Measurements from ENCODE around the gene CTSZ.

DNA sequence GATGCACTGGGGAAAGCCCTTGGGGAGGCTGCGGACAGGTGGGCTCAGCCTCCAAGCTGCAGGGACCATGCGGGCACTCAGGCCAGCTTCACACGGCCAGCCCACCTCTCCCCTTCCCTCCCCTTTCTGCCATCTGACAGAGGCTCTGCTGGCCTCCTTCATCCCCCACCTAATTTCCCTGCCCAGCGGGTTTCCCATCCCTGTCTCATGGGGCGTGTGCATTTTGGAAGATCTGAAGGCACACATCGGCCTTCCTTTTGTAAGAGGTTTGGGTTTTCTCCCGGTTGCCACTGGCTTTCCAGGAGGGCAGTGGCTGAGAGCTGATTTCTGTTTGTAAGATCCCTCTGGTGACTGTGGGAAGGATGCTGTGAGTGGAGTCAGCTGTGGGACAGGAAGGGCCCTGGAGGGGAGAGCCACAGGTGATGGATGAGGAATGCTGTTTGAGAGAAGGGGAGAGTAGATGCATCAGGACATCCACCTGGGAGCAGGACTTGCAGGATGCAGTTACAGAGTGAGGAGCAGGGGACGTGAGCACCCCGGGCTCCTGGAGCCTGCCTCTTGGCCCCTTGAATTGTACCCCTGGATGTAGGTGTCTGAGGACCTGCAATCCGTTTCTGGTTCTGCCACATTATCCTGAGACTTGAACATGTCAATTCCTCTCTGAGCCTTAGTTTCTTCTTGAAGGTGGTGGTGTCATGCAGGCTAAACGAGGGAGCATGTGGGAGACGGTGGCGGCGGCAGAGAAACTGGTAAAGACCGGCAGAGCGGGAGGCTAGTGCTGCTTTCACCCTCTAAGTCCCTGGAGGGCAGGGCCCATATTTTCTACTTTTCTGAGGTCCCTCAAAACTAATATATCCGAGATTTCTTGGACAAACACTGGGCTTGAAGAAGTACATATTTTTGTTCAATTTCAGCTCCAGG, 6.2 kb upstream of the CTSZ start:
- TF ChIP-seq, protein P1, sequence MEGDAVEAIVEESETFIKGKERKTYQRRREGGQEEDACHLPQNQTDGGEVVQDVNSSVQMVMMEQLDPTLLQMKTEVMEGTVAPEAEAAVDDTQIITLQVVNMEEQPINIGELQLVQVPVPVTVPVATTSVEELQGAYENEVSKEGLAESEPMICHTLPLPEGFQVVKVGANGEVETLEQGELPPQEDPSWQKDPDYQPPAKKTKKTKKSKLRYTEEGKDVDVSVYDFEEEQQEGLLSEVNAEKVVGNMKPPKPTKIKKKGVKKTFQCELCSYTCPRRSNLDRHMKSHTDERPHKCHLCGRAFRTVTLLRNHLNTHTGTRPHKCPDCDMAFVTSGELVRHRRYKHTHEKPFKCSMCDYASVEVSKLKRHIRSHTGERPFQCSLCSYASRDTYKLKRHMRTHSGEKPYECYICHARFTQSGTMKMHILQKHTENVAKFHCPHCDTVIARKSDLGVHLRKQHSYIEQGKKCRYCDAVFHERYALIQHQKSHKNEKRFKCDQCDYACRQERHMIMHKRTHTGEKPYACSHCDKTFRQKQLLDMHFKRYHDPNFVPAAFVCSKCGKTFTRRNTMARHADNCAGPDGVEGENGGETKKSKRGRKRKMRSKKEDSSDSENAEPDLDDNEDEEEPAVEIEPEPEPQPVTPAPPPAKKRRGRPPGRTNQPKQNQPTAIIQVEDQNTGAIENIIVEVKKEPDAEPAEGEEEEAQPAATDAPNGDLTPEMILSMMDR (IDR thresholded peaks at IDR 0.05) = no peak
- no peak for TF ChIP-seq POLR2A (IDR thresholded peaks at IDR 0.05)

Data from heart left ventricle (tissue), 13 donors.